MG63 (cell line): ENCODE measurements around the gene COMMD7. TPM values are rescaled to one million over a fixed set of nuclear protein-coding genes. Genes with fewer than 3 reads are reported as not detected.
"Not testable (repeated sequence)": the region's sequence is repeated elsewhere in the genome, so short reads cannot be mapped to it uniquely, and the experiment has no call there.

Experiments
- DNase-seq: peaks from one replicate; pipeline ENCODE4 v3.0.0-alpha.2; 2020
- H3K27me3 ChIP-seq: fragments of 250-450 bp; sonication (Bioruptor Pico); 2 replicates; pipeline ENCODE4 v1.5.1; 2020; ENCODE audit warnings: mild to moderate bottlenecking, moderate library complexity
- H3K36me3 ChIP-seq: fragments of 250-450 bp; sonication (Bioruptor Pico); 2 replicates; pipeline ENCODE4 v1.5.1; 2020; ENCODE audit warnings: mild to moderate bottlenecking, moderate library complexity
- H3K4me3 ChIP-seq: fragments of 250-450 bp; sonication (Bioruptor Pico); 2 replicates; pipeline ENCODE4 v1.5.1; 2020; ENCODE audit warnings: mild to moderate bottlenecking, moderate library complexity
- H3K9me3 ChIP-seq: fragments of 250-450 bp; sonication (Bioruptor Pico); 2 replicates; pipeline ENCODE4 v1.5.1; 2020; ENCODE audit warnings: mild to moderate bottlenecking, moderate library complexity
- total RNA-seq: library from RNA; depleted of rRNA; stranded (reverse); fragments of >200 nt; shearing (Covaris generic); gene quantifications from 2 replicates; pipeline ENCODE4 v1.2.3, GENCODE V29; 2014; ENCODE audit warnings: low replicate concordance

COMMD7 gene
- total RNA-seq, 1 experiment from 2014 or later = 70.5 TPM

- Histone ChIP-seq H3K27me3 (no peaks in the 10 kb centered on the region), H3K36me3 (no peaks in the 10 kb centered on the region), H3K4me3 (no peak overlapping the region), H3K9me3 (no peaks in the 10 kb centered on the region)
- no peak for DNase-seq
Observed at GRCh38 chr20:32751293-32751692, 8.0 kb upstream of the COMMD7 start.

DNA sequence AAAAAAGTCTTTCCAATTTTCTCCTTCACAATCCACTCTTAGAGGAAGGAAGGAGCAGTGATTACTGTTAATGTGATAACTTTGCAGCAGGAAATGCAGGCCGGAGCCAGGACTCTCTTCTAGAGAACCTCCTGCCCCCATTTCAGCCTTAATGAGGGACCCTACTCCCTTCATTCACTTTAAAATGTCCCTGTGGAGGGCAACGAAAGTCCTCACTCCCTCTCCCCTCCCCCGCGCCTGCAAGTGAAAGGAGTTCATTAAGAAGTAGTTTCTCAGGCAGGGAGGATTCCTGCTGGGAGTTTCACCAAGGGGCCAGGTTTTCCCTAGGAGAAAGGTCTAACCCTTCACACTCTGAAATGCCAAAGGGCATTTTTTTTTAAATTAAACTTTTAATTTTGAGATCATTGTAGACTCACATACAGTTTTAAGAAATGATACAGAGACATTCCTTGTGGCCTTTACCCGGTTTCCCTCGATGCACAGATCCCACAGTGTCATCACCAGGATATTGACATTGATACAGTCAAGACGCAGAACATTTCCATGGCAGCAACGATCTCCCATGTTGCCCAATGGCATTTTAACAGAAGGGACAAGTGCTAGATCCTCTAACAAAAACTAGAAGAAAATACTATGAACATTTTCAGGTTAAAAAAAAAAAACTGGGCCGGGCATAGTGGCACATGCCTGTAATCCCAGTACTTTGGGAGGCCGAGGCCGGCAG, 6.8 kb upstream of the COMMD7 start:
- H3K27me3 ChIP-seq = no peaks in the 10 kb centered on the region
- DNase-seq = no peak
- H3K36me3 ChIP-seq = no peaks in the 10 kb centered on the region
- H3K9me3 ChIP-seq = no peaks in the 10 kb centered on the region
- no peak overlapping the region for H3K4me3 ChIP-seq

GRCh38 chr20:32742322-32743236, 688 bp downstream of the COMMD7 start:
- no peaks in the 10 kb centered on the region for H3K9me3 ChIP-seq
- H3K27me3 ChIP-seq = no peaks in the 10 kb centered on the region
- DNase-seq = no peak
- H3K36me3 ChIP-seq = no peaks in the 10 kb centered on the region
- H3K4me3 ChIP-seq = peak overlapping the region; percentile 70

DNA sequence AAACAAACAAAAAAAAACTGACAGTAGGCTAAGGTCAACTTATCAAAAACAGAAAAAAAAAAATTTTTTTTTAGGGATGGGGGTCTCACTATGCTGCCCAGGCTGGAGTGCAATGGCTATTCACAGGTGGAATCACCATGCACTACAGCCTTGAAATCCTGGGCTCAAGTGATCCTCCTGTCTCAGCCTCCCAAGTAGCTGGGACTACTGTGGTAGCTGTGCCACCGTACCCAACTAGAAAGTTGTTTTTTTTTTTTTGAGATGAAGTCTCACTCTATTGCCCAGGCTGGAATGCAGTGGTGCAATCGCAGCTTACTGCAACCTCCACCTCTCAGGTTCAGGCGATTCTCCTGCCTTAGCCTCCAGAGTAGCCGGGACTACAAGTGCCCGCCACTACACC, 2.1 kb downstream of the COMMD7 start:
- Histone ChIP-seq H3K36me3 (no peaks in the 10 kb centered on the region; the same call in 1 of the 2 replicates), H3K27me3 (no peaks in the 10 kb centered on the region), H3K9me3 (no peaks in the 10 kb centered on the region), H3K4me3 (no peak overlapping the region)
- no peak for DNase-seq

DNA sequence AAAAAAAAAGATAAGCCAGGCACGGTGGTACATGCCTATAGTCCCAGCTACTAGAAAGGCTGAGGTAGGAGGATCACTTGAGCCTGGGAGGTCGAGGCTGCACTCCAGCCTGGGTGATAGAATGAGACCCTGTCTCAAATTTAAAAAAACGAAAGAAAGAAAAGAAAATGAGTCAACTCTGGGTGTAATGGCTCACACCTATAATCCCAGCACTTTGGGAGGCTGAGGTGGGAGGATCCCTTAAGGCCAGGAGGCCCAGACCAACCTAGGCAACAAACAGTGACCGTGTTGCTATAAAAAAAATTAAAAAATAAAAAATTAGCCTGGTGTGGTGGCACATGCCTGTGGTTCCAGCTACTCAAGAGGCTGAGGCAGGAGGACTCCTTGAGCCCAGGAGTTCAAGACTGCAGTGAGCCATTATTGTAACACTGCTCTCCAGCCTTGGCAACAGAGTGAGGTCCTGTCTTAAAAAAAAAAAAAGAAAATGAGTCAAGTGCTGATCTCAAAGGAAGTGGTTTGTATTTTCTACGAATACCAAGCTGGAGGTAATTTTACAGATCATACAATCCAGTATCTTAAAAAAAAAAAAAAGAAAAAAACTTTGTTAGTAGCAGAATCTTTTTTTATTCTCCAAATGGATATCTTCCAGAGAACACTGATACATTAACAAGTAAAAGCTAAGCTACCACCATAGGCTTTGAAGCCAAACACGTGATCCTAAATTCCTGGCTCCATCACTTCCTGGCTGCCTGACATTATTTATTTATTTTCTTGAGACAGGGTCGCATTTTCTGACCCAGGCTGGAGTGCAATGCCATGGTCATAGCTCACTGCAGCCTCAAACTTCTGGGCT, 5.7 kb downstream of the COMMD7 start:
- peak; percentile 32 for DNase-seq
- Histone ChIP-seq H3K36me3 (no peaks in the 10 kb centered on the region; the same call in 1 of the 2 replicates), H3K9me3 (no peaks in the 10 kb centered on the region), H3K27me3 (no peaks in the 10 kb centered on the region), H3K4me3 (no peak overlapping the region)

GRCh38 chr20:32731882-32732266, 11.4 kb downstream of the COMMD7 start:
- H3K4me3 ChIP-seq = no peak overlapping the region
- DNase-seq = no peak
- H3K36me3 ChIP-seq = peaks cover 4% of the 10 kb centered on the region
- H3K27me3 ChIP-seq = no peaks in the 10 kb centered on the region
- no peaks in the 10 kb centered on the region for H3K9me3 ChIP-seq

DNA sequence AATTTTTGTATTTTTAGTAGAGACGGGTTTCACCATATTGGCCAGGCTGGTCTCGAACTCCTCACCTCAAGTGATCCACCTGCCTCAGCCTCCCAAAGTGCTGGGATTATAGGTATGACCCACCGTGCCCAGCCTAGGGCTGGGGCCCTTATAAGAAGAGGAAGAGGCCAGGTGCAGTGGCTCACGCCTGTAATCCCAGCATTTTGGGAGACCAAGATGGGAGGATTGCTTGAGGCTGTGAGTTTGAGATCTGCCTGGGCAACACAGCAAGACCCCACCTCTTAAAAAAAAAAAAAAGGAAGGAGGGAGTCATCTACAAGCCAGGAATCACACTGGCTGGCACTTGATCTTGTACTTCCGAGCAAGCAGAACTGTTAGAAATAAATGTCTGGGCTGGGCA, 13.9 kb downstream of the COMMD7 start:
- H3K4me3 ChIP-seq, DNase-seq, H3K27me3 ChIP-seq, H3K9me3 ChIP-seq: not testable (repeated sequence)
- peaks cover 15% of the 10 kb centered on the region for H3K36me3 ChIP-seq

- H3K36me3 ChIP-seq = peaks cover 15% of the 10 kb centered on the region
- H3K27me3 ChIP-seq, H3K4me3 ChIP-seq, H3K9me3 ChIP-seq, DNase-seq: not testable (repeated sequence)
Observed at GRCh38 chr20:32728435-32728834, 14.8 kb downstream of the COMMD7 start.

DNA sequence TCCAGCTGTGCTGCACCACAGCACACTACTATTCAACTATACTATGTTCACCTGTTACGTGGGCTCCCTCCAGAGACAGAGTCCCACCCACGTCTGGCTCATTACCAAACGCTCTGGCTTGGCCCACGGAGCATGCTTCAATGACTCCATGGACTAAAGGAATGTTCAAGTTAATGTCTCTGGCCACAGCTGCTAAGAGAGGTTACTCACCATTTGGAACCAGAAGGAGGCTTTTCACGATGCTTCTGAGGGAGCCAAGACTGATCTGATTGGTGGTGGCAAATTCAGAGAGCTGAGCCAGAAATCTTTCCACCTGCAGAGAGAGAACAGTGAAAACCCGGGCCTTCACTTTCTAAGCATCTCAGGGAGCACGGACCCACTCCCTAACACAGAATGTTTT, 15.6 kb downstream of the COMMD7 start:
- Histone ChIP-seq H3K4me3 (no peak overlapping the region), H3K9me3 (no peaks in the 10 kb centered on the region), H3K27me3 (no peaks in the 10 kb centered on the region), H3K36me3 (peaks cover 15% of the 10 kb centered on the region)
- peak; percentile 72 for DNase-seq

DNA sequence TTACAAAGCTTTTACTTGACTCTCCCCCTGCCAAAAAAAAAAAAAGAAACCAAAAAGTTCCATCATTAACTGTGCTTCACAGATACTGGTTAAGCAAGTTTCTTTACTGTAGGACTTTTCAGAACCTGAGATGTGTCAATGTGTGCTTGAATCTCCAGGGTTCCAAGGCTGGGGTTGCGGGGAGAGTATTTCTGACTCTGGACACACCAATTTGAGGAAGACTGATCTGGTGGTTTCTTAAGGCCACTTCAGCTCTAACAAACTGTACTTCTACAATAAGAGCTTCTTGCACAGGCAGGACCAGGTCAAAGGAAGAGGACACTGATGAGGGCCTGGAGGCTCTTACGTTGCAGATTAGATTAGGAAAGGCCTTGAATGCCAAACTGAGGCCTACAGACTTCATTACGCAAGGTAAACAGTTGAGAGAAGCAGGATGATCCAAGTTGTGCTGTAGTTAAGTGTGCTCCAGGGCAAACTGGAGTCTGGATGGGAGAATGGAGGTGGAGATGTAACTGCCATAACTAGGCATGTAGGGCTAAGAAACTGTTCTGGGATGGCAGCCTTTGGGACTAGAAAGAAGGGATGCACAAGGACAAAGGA, 24.4 kb downstream of the COMMD7 start:
- no peak for DNase-seq
- no peaks in the 10 kb centered on the region for H3K27me3 ChIP-seq
- H3K9me3 ChIP-seq = no peaks in the 10 kb centered on the region
- H3K36me3 ChIP-seq = peaks cover 24% of the 10 kb centered on the region
- no peak overlapping the region for H3K4me3 ChIP-seq

DNA sequence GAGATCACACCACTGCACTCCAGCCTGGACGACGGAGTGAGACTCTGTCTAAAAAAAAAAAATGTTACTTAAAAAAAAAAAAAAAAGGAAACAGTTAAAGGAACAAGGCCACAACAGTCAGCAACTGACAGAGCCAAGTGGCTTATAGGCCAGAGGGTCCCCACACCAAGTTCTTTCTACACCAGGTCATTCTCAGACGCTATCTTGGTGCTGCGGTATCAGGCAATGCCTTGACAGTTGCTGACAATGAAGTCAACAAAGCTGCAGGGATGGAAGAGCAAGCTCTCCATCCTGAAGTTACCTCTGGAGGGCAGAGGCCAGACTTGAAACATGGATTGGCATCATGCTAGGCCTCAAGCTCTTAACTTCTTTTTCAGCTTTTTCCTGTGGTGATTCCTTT, 31.9 kb downstream of the COMMD7 start:
- no peaks in the 10 kb centered on the region for H3K27me3 ChIP-seq
- H3K36me3 ChIP-seq = peaks cover 4% of the 10 kb centered on the region; the same call in 1 of the 2 replicates
- no peaks in the 10 kb centered on the region for H3K9me3 ChIP-seq
- no peak overlapping the region for H3K4me3 ChIP-seq
- DNase-seq = no peak

- Histone ChIP-seq H3K36me3 (peaks cover 11% of the 10 kb centered on the region), H3K4me3 (no peak overlapping the region), H3K27me3 (no peaks in the 10 kb centered on the region), H3K9me3 (no peaks in the 10 kb centered on the region)
- no peak for DNase-seq
Observed at GRCh38 chr20:32709632-32710121, 33.6 kb downstream of the COMMD7 start.

DNA sequence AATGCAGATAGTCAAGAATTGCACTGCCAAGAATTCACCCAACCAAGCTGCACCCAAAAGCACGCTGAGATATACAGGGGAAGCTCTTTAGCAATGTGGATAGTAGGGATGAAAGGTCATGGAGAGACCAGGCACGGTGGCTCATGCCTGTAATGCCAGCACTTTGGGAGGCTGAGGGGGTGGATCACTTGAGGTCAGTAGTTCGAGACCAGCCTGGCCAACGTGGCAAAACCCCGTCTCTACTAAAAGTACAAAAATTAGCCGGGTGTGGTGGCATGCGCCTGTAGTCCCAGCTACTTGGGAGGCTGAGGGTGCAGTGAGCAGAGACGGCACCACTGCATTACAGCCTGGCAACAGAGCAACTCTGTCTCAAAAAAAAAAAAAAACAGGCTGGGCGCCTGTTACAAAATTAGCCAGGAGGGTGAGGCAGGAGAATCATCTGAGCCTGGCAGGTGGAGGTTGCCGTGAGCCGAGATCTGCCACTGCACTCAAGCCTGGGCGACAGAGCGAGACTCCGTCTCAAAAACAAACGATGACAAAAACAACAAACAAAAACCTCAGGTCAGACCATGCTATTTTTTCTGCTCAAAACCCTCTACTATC, 34.1 kb downstream of the COMMD7 start:
- DNase-seq, H3K27me3 ChIP-seq, H3K36me3 ChIP-seq, H3K4me3 ChIP-seq, H3K9me3 ChIP-seq: not testable (repeated sequence)

DNA sequence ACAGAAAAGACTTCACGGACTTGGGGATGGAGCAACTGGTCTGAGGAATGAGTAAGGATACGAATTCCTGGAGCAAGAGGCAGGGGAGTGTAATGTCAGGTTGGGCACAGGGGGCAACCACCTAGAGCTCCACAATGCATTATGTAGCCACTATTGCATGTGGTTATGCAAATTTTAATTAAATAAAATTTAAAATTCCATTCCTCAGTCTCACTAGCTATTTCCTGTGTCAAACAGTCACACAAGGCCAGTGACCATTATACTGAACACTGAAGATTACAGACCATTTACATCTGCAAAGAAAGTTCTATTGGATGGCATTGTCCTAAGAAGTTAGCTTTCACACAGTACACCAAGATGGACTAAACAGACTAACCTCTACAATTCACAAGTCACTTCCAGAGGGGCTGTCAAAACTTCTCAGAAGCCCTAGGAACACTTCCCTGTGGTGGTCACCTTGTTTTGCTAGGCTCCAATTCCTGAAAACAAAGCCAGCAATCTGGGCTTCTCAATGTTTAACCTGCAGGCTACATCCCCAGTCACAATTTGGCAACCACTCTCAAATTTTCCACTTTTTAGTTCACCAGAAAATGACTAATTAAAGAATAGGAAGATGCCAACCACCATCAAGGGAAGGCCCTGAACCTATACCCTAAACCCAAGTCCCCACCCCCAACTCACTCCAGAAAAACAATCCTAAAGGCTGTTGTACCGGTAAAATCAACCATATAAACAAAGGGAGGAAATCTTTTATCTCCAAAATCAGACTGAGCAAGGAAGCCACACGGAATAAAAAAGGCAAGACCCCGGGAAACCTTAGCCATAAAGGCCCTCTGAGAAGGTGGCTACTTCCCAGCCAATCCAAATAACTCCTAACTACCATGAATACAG, 35.3 kb downstream of the COMMD7 start:
- DNase-seq = no peak
- Histone ChIP-seq H3K4me3 (no peak overlapping the region), H3K27me3 (no peaks in the 10 kb centered on the region)

GRCh38 chr20:32706486-32706885, 36.8 kb downstream of the COMMD7 start:
- H3K27me3 ChIP-seq = no peaks in the 10 kb centered on the region

More for the DNA sequence above, 35.3 kb downstream of the COMMD7 start:
- Histone ChIP-seq H3K36me3 (peaks cover 14% of the 10 kb centered on the region), H3K9me3 (no peaks in the 10 kb centered on the region)

More at GRCh38 chr20:32706486-32706885, 36.8 kb downstream of the COMMD7 start:
- no peak for DNase-seq
- peaks cover 20% of the 10 kb centered on the region for H3K36me3 ChIP-seq
- no peak overlapping the region for H3K4me3 ChIP-seq
- no peaks in the 10 kb centered on the region for H3K9me3 ChIP-seq
